COLO668 (cell line): ENCODE results near the gene ANXA1.

Source experiments
- DNase-seq: peaks from one replicate; lab custom pipeline; 2025; ENCODE audit not compliant: unreplicated experiment; lab: John Stamatoyannopoulos, UW

ANXA1 gene

DNA sequence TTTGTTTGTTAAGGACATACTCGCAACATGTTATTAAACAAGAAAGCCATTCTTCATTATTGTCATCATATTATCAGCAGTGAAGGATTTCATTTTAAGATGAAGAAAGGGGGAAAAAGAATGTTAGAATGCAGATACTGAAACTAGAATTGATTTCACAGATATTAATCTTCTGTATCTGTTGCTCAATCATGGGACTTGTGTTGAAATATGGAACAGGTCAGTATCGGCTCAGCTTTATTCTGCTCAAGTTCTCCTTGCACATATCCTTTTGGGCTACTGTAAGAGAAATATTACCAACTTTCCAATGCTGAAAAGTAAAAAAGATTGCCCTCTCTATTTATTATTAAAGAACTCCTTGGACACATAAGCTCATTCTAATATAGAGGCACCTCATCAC lies 13.8 kb upstream of the ANXA1 start:
- DNase-seq, result no peak

DNA sequence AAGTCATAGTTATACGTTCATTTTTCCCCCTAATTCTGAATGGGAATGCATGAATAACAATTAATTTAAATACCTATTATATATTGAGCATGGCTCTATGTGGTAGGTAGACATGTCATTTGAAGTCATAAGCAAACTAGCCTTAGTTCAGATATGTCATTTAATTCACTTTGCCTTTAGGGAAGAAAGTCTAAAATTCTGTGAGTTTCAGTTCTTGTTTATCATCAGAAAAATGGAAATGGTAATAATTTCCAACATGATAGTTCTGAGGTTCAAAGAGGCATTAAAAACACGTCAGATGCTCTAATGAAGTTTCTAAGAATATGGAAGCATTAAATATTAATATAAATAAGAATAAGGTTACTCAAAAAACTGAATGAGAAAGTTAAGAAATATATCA lies 13.1 kb upstream of the ANXA1 start:
- DNase-seq, result no peak

DNA sequence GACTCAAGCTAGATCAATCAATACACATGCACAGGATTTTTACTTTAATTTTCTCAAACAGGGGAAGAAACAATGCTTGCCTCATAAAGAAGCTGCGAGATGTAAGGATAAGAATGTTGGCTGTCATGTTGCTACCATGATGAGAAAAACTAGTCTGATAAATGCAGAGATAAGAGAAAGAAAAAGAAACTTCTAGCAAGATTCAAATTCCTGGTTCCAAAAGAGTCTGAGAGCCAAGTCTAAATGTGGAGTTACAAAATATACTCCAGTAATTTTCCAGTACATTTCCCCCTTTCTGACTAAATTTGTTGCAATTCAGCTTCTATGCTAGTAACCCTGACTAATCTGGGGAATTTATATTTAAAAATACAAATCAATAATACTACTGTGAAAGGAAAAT lies 10.4 kb upstream of the ANXA1 start:
- DNase-seq, result no peak

DNA sequence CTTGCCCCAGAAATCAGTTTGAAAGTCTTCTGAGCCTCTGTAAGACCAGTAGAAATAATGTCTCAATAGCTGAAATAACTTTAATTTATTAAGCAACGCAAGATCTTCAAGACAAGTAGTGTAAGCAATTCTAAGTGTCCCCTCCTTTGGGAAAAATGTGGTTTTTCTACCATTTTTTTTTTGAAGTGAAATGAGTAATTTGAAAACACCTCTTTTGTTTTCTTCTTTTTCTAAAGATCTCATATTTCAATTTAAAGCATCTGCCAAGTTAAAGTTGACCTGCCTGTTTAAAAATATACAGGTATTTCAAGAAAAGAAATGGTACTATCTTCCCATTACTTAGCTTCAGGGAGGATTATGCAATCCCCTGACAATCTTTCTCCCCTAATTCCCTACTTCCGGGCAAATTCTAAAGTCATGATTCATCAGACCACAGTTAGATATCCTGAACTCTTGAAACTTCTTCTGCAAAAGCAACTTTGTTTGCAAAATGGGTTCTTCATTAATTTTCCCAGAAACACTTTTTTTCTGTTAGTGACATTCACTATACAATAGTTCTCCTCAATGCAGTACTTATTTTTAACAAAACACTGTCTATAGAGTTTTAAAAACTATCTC lies 7.8 kb upstream of the ANXA1 start:
- no peak for DNase-seq

DNA sequence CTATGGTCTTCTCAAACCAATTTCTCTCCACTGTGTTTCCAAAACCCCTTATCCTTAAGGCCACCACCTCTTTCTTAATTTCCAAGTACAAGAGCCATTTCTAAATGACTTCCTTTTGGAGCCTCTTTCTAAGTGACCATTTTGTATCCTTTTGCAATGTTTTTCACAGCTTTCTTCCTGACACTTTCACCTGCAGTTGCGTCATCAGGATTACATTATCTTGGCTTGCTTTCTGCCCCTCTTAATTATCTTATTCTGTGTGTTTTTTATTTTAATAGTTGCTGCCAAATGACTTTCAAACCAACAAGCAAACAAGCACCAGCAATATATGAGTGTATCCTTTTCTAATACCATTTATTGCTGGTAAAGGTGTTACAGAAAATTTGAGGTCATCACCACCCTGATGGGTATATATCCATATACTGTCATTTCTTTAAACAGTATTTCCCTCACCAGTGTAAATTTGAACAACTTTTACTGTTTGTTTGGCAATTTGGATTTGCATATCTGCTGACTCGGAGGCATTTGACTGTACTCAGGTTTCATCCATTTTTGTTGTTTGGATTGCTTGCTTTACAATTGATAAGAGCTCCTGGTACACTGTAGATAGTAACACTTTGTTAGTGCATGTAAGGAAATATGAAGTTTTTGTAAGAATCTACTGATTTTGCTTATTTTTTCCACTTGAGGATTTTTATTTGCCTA lies 5.4 kb upstream of the ANXA1 start:
- DNase-seq, result no peak

DNA sequence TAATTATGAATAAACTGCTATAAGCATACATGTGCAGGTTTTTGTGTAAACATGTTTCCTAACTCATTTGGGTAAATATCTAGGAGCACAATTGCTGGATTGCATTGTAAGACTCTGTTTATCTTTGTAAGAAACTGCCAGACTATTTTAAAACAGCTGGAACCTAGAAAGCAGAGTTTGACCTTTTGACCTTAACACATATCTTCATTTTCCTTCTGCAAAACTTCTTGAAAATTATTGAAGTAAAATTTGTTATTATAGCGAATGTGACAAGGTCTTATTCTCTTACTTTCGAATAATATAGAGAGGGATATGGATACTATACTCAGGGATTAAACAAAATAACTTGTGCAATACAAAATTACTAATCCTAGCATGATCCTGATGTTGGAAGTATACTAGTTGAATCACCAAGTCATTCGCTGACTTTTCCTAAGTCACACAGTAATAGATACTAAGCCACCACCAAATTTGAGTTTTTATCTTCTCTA lies 3.2 kb upstream of the ANXA1 start:
- DNase-seq, result no peak

DNA sequence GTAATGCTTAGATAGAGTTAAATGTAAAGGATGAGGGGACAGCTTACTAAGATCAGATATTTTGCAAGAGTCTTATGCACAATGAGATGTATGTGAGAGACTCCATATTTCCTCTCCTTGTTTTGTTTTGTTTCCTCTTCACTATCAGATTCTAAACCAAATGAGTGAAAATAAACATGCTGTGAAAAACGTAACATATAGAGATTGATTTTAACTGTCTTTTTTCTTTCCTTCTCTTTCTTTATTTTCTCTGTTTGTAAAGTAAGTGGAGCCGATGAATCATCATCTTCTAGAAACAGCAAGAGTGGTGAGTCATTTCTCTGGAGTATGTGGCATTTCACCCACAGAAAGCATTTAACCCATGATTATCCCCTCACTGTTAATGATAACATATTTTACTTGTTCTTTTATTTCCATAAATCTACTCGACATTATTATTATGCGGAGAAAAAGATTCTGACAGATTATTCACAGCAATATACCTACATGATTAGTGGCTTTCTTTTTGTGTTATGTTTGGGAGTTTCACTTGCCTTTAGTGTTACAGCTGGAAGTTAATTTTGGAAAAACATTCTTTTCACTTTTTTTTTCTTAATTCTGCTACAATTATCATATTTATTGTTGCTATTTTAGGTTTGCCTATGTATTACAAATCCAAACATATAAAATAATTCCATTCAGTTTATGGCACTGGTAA lies 2.1 kb upstream of the ANXA1 start:
- DNase-seq, result no peak

DNA sequence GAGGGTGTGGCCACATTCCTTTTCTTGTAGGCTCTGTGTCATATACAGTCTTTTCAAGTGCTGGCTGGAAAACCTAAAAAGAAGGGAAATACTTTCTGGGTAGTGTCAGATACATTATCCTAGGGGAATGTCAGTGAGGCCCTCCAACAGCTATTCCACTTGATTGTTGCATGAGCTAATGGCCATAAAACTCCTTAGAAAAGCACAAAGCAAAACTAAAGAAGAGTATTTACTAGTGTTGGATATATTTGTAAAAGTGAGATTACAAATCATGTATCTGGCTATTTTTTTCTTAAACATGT lies 829 bp downstream of the ANXA1 start:
- DNase-seq, result no peak

DNA sequence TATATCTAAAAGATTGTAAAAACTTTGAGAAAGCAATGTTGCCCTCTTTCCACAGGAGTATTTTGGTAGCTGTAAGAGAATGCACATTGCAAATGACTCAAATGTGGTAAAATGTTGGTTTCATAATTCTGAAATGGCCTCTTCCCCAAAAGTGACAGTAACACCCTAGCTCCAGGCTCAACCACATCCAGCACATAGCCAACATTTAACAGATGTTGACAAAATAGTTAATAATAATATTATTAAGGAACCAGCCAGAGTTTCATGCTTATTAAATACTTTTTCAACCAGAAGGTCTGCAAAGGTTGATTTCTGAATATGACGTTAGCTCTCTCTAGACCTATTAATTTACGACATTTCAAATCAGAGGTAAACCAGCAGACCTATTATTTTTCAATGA lies 1.3 kb downstream of the ANXA1 start:
- DNase-seq, result no peak

DNA sequence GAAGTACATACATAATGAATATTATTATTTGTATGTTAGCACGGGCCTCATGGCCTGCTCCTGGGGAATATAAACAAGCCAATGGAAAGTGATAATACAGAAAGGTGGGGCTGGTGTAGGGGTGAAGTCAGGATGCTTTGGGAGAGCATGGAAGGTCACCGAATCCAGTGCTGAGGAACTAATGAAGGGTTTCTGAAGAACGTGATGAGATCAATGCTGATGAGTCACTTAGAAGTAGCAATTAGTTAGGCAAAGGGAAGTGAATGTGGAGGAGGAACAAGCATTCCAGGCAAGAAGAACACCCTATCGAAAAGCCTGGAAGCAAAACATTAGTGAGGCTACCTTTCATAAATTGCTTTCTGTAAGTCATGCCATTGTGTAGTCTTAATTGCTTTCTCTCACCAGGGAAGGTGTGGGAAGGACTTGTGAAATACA lies 2.1 kb downstream of the ANXA1 start:
- no peak for DNase-seq

DNA sequence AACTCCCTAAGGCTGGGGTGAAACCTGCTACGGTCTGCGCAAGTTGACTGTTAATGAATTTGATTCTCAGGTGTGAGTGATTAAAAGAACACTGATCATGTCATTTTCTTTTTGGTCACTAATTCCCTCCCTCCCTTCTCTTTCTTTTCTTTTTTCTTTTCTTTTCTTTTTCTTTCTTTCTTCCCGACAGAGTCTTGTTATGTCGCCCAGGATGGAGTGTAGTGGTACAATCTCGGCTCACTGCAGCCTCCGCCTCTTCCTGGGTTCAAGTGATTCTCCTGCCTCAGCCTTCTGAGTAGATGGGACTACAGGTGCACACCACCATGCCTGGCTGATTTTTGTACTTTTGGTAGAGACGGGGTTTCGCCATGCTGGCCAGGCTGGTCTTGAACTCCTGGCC lies 2.6 kb downstream of the ANXA1 start:
- no peak for DNase-seq

DNA sequence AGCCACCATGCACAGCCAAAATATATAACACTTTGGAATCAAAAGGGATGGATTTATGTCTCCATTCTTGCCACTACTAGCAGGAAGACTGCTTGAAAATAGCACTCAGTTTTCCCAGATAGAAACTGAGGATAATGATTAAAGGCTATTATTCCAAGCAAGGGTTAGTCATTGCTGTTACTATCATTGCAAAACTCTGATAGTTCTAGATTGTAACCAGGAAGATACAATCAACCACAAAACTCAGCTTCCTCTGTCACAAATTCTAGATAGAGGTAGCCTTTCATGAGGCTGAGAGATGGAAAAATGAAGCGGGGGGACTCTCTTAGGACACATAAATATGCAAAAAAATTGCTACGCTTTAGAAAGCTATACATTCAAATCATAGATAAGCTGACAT lies 3.1 kb downstream of the ANXA1 start:
- DNase-seq, result no peak

DNA sequence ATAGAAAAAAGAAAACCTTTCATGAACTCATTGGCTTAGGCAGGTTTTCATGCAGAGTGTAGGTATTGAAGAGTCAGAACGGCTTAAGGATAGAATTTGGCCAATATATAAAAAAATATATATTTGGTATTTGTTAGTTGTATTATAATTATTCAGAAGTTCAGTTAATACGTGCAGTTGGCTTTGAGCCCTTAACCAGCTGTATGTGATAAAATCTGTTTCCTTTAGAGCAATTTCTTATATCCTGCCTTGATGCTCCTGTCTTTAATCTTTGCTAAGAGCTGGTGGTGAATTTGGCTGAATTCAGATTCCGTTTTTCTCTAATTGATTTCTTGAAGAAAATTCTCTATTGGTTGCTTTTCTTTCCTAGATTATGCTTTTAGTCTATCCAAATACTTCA lies 3.7 kb downstream of the ANXA1 start:
- no peak for DNase-seq

DNA sequence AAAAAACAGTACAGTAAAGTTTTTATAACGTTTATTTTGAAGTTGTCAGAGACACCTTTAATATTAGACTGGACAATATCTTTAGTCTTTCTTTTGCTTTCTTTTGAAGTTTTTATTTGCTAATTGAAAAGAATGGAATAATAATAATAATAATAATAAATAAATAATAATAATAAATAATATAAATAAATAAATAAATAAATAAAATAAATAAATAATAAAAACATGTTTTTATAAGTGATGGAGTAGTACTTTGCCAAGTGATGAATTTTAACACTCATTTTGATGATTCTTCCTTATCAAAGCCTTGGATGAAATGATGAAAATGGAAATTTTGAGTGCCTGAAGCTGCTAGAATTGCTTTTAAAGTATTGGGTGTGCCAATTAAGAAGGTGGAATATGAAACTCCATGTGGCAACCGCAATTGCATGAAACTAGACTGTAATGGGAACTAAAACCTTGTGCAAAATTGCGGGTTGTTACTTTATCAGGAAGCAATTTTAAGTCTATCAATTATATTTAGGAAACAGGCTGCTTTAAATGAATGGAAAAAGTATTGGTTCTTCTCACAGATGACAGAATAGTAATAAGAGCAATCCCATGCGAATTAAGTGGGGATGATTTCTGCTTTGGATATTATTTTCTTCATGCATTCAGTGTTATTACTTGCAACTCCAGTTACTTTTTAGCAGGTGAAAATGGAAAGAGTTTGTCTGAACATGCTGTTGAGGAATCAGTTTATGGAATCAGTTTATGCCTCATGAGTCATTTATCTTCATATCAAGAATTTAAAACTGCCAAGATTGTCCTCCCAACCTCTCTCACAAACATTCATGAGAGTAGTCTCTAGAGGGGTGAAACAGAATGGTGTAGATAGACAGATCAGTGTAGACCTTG lies 4.6 kb downstream of the ANXA1 start:
- DNase-seq, result no peak

DNA sequence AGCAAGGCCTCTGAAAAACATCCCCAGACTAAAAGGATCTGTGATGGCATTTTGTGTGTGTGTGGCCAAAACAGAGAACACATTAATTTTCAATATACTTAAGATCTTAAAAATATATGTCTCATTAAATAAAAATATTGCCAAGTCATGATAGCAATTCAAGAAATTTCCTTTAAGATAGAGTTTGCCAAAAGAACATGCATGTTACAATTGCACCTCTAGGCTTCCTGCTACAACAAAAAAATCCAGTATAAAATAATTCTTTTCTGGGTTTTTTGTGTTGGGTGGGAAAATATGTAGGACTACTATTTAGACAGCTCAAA lies 5.2 kb downstream of the ANXA1 start:
- DNase-seq, result no peak

DNA sequence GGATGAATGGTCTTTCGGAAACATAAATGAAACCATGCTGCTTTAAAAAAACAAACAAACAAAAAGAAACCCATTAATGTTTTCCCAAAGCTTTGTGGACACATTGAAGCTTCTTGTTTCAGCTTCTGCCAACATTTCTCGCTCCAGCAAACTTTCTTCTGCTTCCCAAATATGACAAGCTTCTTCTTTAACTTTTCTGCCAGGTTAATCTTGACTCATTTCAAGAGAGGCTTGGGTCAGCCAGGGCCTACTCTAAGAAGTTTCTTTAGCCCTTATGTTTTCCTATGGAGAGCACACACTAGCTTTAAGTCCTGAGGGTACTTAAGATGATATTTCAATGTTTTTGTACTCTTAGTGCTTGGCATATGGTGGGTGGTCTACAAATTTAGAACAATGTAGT lies 6.1 kb downstream of the ANXA1 start:
- no peak for DNase-seq

DNA sequence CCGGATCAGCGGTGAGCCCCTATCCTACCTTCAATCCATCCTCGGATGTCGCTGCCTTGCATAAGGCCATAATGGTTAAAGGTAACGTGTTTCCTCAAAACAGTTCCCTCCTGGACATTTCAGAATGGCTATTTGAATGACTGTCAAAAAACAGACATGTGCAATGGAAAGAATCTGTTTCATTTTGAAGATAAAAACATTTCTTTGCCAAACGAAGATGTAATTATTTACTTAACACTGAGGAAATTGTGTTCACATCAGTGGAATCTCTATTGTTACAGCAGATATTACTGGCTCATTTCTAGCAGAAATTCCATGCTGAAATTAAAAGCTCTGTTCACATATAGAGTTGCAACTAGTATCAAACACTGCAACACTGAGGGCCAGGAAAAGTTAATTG lies 7.1 kb downstream of the ANXA1 start:
- no peak for DNase-seq

DNA sequence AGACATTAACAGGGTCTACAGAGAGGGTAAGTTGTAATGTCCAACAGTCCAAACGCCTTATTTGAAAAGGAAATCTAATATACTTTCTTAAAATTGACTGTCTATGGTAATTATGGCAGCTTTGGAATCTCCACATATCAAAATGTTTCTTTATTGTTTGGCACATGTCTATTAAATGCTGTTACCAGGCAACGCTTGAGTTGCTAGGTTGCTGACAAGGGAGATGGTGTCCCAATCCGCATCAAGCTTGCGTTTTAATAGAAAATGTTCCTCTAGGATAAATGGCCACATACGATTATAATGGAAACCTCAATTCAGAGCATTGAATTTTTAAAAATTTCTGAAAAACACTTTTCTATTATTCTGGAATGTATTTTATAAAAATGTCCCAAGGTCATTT lies 9.2 kb downstream of the ANXA1 start:
- DNase-seq, result no peak

DNA sequence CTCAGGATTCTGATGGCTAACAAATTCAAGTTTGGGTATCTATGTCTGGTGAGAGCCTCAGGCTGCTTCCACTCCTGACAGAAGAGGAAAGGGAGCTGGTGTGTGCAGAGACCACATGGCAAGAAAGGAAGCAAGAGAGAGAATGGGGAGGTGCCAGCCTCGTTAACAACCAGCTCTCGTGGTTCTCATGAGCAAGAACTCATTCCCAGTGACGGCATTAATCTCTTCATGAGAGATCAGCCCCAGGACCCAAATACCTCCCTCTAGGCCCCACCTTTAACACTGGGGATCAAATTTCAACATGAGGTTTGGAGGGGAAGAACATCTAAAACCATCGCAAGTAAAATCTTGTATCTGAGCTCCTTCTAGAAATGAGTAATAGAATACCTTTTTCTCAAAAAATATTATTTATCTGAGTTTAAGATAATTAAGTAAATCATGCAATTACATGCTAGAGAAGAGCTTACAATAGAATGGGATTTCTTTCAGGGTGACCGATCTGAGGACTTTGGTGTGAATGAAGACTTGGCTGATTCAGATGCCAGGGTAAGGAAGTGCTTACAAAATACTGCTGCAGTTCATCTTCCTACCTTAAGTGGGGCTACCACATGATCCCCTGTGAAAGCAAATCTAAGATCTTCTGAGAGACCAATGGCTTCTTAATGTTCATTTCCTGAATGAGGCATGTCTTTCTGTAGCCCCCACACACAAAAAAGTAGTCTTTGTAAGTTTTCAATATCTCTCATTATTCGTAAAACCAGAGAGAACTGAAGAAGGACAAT lies 11.5 kb downstream of the ANXA1 start:
- DNase-seq, result no peak

DNA sequence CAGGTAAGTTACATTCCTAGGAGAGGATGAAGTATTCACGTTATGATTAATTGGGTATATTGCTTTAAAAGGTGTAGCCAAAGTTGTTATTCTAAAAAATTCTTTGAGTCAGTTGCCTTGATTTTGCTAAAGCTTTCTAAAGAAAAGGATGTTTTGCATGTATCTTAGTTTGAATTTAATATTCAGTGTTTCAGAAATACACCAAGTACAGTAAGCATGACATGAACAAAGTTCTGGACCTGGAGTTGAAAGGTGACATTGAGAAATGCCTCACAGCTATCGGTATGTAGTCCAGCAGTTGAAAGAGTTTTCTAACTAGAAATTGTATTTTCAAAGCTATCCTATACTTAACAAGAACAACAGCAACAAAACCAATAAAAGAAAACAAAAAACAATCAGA lies 14.2 kb downstream of the ANXA1 start:
- DNase-seq, result no peak

DNA sequence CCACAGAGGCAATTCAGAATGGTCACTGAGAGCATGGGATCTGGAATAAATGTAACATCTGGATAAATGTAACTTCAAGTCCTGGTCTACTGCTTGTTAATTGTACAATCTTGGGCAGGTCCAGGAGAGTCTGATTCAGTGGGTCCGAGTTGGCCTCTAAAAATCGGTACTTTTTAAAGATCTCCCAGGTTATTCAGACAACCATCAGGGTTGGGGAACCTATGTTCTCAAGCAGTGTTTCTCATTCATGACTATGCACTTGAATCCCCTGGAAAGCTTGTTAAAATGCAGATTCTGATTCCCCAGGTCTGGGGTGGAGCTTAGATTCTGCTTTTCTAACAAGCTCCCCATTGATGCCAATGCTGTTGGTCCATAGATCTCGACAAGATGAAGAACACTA lies 14.8 kb downstream of the ANXA1 start:
- DNase-seq, result no peak
